Medulla oblongata (tissue), 1 donor: ENCODE measurements around the gene GMIP.
"Not testable (repeated sequence)": the region's sequence is repeated elsewhere in the genome, so short reads cannot be mapped to it uniquely, and the experiment has no call there.

ENCODE experiments used
- DNase-seq: peaks from one replicate; pipeline ENCODE4 v3.0.0-alpha.2; 2015; ENCODE audit errors: extremely low spot score

GMIP gene

GRCh38 chr19:19606021-19606420 lies 37.4 kb downstream of the GMIP start:
- no peak for DNase-seq

GRCh38 chr19:19602713-19603324 lies 40.6 kb downstream of the GMIP start:
- no peak for DNase-seq

- DNase-seq, result no peak
Observed at GRCh38 chr19:19602136-19602712, 41.2 kb downstream of the GMIP start.

GRCh38 chr19:19600793-19601330 lies 42.6 kb downstream of the GMIP start:
- DNase-seq, result no peak

GRCh38 chr19:19598728-19599451 lies 44.6 kb downstream of the GMIP start:
- not testable (repeated sequence) for DNase-seq

GRCh38 chr19:19597809-19598306 lies 45.6 kb downstream of the GMIP start:
- no peak for DNase-seq

GRCh38 chr19:19595171-19595701 lies 48.2 kb downstream of the GMIP start:
- DNase-seq, result no peak

- no peak for DNase-seq
Observed at GRCh38 chr19:19594381-19594780, 49.1 kb downstream of the GMIP start.

GRCh38 chr19:19592690-19593089 lies 50.8 kb downstream of the GMIP start:
- DNase-seq, result no peak

- DNase-seq, result peak; percentile 6
Observed at GRCh38 chr19:19591133-19591825, 52.2 kb downstream of the GMIP start.

GRCh38 chr19:19588546-19588945 lies 54.9 kb downstream of the GMIP start:
- no peak for DNase-seq

- DNase-seq, result no peak
Observed at GRCh38 chr19:19587771-19588170, 55.7 kb downstream of the GMIP start.

GRCh38 chr19:19584356-19584755 lies 59.1 kb downstream of the GMIP start:
- no peak for DNase-seq

- DNase-seq, result no peak
Observed at GRCh38 chr19:19582471-19582870, 61.0 kb downstream of the GMIP start.

- DNase-seq, result no peak
Observed at GRCh38 chr19:19581391-19581790, 62.1 kb downstream of the GMIP start.

GRCh38 chr19:19580418-19580817 lies 63.0 kb downstream of the GMIP start:
- DNase-seq, result no peak

GRCh38 chr19:19579533-19580361 lies 63.7 kb downstream of the GMIP start:
- no peak for DNase-seq
